ENCODE data around the gene CORO2A.

DNA sequence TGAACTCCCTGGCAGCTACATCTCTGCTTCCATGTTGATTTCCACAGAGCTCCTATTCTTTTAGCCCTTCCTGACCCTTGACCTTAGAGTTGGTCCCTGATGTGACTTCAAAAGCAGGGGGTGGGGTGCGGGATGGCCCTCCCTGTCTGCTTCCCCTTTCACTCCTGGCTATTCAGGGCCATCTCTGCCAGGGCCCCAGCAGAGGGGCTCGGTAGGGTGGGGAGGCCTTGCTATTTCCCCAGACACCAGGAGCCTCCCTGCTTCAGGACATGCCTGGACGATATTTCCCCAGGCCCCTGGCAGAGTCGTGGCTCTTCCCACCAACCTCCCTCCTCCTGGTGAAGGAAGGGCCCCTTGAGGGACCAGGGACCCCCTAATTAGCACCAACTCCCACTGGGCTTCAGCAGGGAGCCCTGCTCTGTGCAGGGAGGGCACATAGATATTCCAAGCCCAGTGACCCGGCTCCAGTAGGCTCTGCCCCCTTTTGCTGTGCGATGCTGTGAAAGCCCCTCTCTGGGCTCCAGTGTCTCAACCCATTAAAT lies 17.3 kb downstream of the CORO2A start:
- TF ChIP-seq, protein P1, sequence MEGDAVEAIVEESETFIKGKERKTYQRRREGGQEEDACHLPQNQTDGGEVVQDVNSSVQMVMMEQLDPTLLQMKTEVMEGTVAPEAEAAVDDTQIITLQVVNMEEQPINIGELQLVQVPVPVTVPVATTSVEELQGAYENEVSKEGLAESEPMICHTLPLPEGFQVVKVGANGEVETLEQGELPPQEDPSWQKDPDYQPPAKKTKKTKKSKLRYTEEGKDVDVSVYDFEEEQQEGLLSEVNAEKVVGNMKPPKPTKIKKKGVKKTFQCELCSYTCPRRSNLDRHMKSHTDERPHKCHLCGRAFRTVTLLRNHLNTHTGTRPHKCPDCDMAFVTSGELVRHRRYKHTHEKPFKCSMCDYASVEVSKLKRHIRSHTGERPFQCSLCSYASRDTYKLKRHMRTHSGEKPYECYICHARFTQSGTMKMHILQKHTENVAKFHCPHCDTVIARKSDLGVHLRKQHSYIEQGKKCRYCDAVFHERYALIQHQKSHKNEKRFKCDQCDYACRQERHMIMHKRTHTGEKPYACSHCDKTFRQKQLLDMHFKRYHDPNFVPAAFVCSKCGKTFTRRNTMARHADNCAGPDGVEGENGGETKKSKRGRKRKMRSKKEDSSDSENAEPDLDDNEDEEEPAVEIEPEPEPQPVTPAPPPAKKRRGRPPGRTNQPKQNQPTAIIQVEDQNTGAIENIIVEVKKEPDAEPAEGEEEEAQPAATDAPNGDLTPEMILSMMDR (IDR thresholded peaks at IDR 0.05): no peak
- TF ChIP-seq POLR2A (IDR thresholded peaks at IDR 0.05): no peak

All from vagina (tissue), 2 donors.